ENCODE measurements around the gene CRYBG3. TPM values are rescaled to one million over a fixed set of nuclear protein-coding genes. Genes with fewer than 3 reads are reported as not detected.

Gene CRYBG3
- total and polyA plus RNA-seq, 2 donors from 2014 or later: 3.1 to 20.7 TPM

- intact Hi-C loops (cut with DNase I): no loop called here
- peaks cover 2 to 10% (median 6%) of the 10 kb centered on the region in 3 donors for H3K36me3 ChIP-seq (ENCODE audit: control insufficient read depth in 2 of 3, insufficient read depth in 3 of 3, low read length in 3 of 3)
- no peak for DNase-seq
These were observed 136.6 kb downstream of the CRYBG3 start for GRCh38 chr3:97958396-97958795.

GRCh38 chr3:97958796-97959195 is 137.0 kb downstream of the CRYBG3 start:
- Histone ChIP-seq H3K4me1 (ENCODE audit: control insufficient read depth in 2 of 3, insufficient read depth in 2 of 3, low read depth in 1 of 3, low read length in 3 of 3) (peaks cover 0 to 8% (median 3%) of the 10 kb centered on the region in 3 donors), H3K9ac (ENCODE audit: low read length in 3 of 3) (no peak overlapping the region), H3K9me3 (ENCODE audit: control insufficient read depth in 2 of 3, insufficient read depth in 1 of 3, low read length in 3 of 3) (no peaks in the 10 kb centered on the region), H3K36me3 (ENCODE audit: control insufficient read depth in 2 of 3, insufficient read depth in 3 of 3, low read length in 3 of 3) (peaks cover 2 to 10% (median 6%) of the 10 kb centered on the region in 3 donors), H3K4me3 (ENCODE audit: low read length in 3 of 3) (no peak overlapping the region), H3K27ac (ENCODE audit: low read depth in 2 of 2, low read length in 2 of 2) (no peak overlapping the region), H3K27me3 (ENCODE audit: control insufficient read depth, insufficient read depth, low read length) (no peaks in the 10 kb centered on the region)
- DNase-seq: no peak
- no peak for TF ChIP-seq CTCF (IDR thresholded peaks at IDR 0.05; ENCODE audit: borderline replicate concordance, extremely low read depth, insufficient read depth)
- FAIRE-seq: no peak
- intact Hi-C loops (cut with DNase I): no loop called here

More at GRCh38 chr3:97958396-97958795, 136.6 kb downstream of the CRYBG3 start:
- Histone ChIP-seq H3K27ac (ENCODE audit: low read depth in 2 of 2, low read length in 2 of 2) (peak overlapping the region in 1 of 2 donors; percentile 24), H3K9me3 (ENCODE audit: control insufficient read depth in 2 of 3, insufficient read depth in 1 of 3, low read length in 3 of 3) (no peaks in the 10 kb centered on the region), H3K4me3 (ENCODE audit: low read length in 3 of 3) (no peak overlapping the region), H3K4me1 (ENCODE audit: control insufficient read depth in 2 of 3, insufficient read depth in 2 of 3, low read depth in 1 of 3, low read length in 3 of 3) (peaks cover 0 to 8% (median 0%) of the 10 kb centered on the region in 3 donors), H3K9ac (ENCODE audit: low read length in 3 of 3) (no peak overlapping the region), H3K27me3 (ENCODE audit: control insufficient read depth, insufficient read depth, low read length) (no peaks in the 10 kb centered on the region)
- no peak for FAIRE-seq
- TF ChIP-seq CTCF (IDR thresholded peaks at IDR 0.05; ENCODE audit: borderline replicate concordance, extremely low read depth, insufficient read depth): no peak

- no peaks in the 10 kb centered on the region for H3K9me3 ChIP-seq (ENCODE audit: control insufficient read depth in 2 of 3, insufficient read depth in 1 of 3, low read length in 3 of 3)
- no peak overlapping the region for H3K27ac ChIP-seq (ENCODE audit: low read depth in 2 of 2, low read length in 2 of 2)
- H3K4me1 ChIP-seq (ENCODE audit: control insufficient read depth in 2 of 3, insufficient read depth in 2 of 3, low read depth in 1 of 3, low read length in 3 of 3): peaks cover 0 to 8% (median 7%) of the 10 kb centered on the region in 3 donors
- no peak overlapping the region for H3K9ac ChIP-seq (ENCODE audit: low read length in 3 of 3)
- H3K4me3 ChIP-seq (ENCODE audit: low read length in 3 of 3): no peak overlapping the region
- H3K27me3 ChIP-seq (ENCODE audit: control insufficient read depth, insufficient read depth, low read length): no peaks in the 10 kb centered on the region
- DNase-seq: no peak
- intact Hi-C loops (cut with DNase I): no loop called here
- TF ChIP-seq CTCF (IDR thresholded peaks at IDR 0.05; ENCODE audit: borderline replicate concordance, extremely low read depth, insufficient read depth): no peak
- no peak for FAIRE-seq
- peaks cover 0 to 6% (median 0%) of the 10 kb centered on the region in 3 donors for H3K36me3 ChIP-seq (ENCODE audit: control insufficient read depth in 2 of 3, insufficient read depth in 3 of 3, low read length in 3 of 3)
These were observed 138.1 kb downstream of the CRYBG3 start for GRCh38 chr3:97959872-97960271.

GRCh38 chr3:97960551-97960950 is 138.7 kb downstream of the CRYBG3 start:
- FAIRE-seq: no peak
- no peak for TF ChIP-seq CTCF (IDR thresholded peaks at IDR 0.05; ENCODE audit: borderline replicate concordance, extremely low read depth, insufficient read depth)
- H3K9me3 ChIP-seq (ENCODE audit: control insufficient read depth in 2 of 3, insufficient read depth in 1 of 3, low read length in 3 of 3): no peaks in the 10 kb centered on the region
- H3K4me3 ChIP-seq (ENCODE audit: low read length in 3 of 3): no peak overlapping the region
- H3K27ac ChIP-seq (ENCODE audit: low read depth in 2 of 2, low read length in 2 of 2): no peak overlapping the region
- no peak for DNase-seq
- H3K36me3 ChIP-seq (ENCODE audit: control insufficient read depth in 2 of 3, insufficient read depth in 3 of 3, low read length in 3 of 3): peaks cover 0 to 6% (median 0%) of the 10 kb centered on the region in 3 donors
- H3K27me3 ChIP-seq (ENCODE audit: control insufficient read depth, insufficient read depth, low read length): no peaks in the 10 kb centered on the region
- H3K9ac ChIP-seq (ENCODE audit: low read length in 3 of 3): no peak overlapping the region
- peaks cover 0 to 8% (median 7%) of the 10 kb centered on the region in 3 donors for H3K4me1 ChIP-seq (ENCODE audit: control insufficient read depth in 2 of 3, insufficient read depth in 2 of 3, low read depth in 1 of 3, low read length in 3 of 3)
- intact Hi-C loops (cut with DNase I): no loop called here

Measured in kidney (tissue), 14 donors.